Muscle layer of duodenum (tissue), 2 donors: Measurements from ENCODE around the gene RMC1.

Experiments
- H3K27ac ChIP-seq: one replicate; pipeline ENCODE4 v1.7.0; 2013; ENCODE audit warnings: mild to moderate bottlenecking, low read length
- H3K27me3 ChIP-seq: one replicate; pipeline ENCODE4 v1.7.0; 2013; ENCODE audit warnings: low read depth, mild to moderate bottlenecking, control low read depth, low read length
- H3K36me3 ChIP-seq, 2 donors: one replicate each; pipeline ENCODE4 v1.7.0; 2013; ENCODE audit warnings: low read length in 2 of 2, control low read depth in 1 of 2, mild to moderate bottlenecking in 1 of 2; ENCODE audit not compliant: insufficient read depth in 2 of 2, control insufficient read depth in 1 of 2
- H3K4me1 ChIP-seq, 2 donors: one replicate each; pipeline ENCODE4 v1.7.0; 2013; ENCODE audit warnings: low read length in 2 of 2, mild to moderate bottlenecking in 2 of 2, control low read depth in 1 of 2, moderate library complexity in 1 of 2; ENCODE audit not compliant: insufficient read depth in 2 of 2, control insufficient read depth in 1 of 2
- H3K4me3 ChIP-seq, 2 donors: one replicate each; pipeline ENCODE4 v1.7.0; 2013; ENCODE audit warnings: low read length in 2 of 2, low read depth in 1 of 2, mild to moderate bottlenecking in 1 of 2
- H3K9me3 ChIP-seq, 2 donors: one replicate each; pipeline ENCODE4 v1.7.0; 2013; ENCODE audit warnings: low read length in 2 of 2, control low read depth in 1 of 2, mild to moderate bottlenecking in 1 of 2; ENCODE audit not compliant: control insufficient read depth in 1 of 2
- donor health status: healthy.

Gene RMC1

DNA sequence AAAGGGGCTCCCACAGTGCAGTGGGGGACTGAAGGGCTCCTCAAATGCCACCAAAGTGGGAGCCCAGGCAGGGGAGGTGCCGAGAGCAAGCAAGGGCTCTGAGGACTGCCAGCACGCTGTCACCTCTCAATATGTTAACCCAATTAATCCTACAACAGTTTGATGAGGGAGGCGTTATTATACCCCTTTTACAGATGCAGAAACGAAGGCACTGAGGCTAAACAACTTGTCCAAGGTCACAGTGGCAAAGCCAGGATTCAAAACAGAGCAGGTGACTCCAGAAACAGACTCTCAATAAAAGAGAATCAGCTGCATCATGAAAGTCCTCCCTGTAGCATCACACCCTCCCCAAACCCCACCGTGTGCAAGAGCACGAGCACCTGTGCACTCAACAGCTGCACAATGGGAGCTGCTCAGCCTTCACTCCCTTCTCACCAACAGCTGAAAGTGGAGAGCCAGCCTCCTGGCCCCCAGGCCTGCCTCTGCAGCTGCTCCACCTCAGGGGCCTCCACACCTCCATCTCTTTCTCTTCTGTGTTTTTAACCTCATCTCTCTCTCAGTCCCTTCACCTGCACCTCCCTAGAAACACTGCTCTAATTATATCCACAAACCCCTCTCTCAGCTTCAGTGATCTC is 74.9 kb downstream of the RMC1 start:
- Histone ChIP-seq H3K4me1 (peaks cover 1 to 12% of the 10 kb centered on the region in 2 donors), H3K27ac (no peak overlapping the region)

DNA sequence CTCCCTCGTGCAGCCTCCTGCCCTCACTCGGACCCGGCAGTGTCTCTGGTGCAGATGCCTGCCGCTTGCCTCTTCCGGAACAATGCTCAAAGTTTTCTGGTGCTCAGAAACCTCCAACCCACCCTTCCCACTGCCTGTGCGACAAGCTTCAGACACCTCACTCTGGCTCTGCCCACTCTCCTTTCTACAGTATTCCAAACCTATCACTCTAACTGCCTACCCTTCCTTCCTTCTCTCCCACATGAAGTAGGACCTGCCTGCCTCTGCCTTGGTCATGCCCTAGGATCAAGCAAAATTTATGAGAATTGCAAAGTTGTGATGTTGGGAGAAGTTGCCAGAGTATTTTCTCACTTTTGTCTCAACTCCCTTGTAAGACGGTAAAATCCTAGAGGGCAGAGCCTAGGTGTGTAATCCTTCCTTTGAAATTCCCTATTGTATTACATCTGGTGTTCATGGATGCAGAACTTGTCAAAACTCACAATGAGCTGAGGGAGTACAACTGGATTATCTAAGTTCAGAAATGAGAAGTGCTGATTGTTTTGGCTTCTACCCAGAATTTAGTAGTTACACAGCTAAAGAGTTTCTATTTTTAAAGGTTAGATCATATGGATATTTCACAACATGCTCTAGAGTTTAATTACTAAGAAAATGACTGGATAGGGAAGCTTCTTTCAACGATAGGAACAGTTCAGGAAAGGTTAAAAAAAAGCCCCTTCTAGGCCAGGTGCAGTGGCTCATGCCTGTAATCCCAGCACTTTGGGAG is 75.8 kb downstream of the RMC1 start:
- no peaks in the 10 kb centered on the region for H3K27me3 ChIP-seq
- H3K4me1 ChIP-seq: peaks cover 5 to 18% of the 10 kb centered on the region in 2 donors
- peaks cover 0 to 5% of the 10 kb centered on the region in 2 donors for H3K36me3 ChIP-seq
- no peak overlapping the region for H3K4me3 ChIP-seq
- H3K9me3 ChIP-seq: no peaks in the 10 kb centered on the region
- H3K27ac ChIP-seq: no peak overlapping the region

More for the DNA sequence above, 74.9 kb downstream of the RMC1 start:
- Histone ChIP-seq H3K27me3 (no peaks in the 10 kb centered on the region), H3K36me3 (peaks cover 7 to 8% of the 10 kb centered on the region in 2 donors), H3K4me3 (no peak overlapping the region), H3K9me3 (no peaks in the 10 kb centered on the region)

DNA sequence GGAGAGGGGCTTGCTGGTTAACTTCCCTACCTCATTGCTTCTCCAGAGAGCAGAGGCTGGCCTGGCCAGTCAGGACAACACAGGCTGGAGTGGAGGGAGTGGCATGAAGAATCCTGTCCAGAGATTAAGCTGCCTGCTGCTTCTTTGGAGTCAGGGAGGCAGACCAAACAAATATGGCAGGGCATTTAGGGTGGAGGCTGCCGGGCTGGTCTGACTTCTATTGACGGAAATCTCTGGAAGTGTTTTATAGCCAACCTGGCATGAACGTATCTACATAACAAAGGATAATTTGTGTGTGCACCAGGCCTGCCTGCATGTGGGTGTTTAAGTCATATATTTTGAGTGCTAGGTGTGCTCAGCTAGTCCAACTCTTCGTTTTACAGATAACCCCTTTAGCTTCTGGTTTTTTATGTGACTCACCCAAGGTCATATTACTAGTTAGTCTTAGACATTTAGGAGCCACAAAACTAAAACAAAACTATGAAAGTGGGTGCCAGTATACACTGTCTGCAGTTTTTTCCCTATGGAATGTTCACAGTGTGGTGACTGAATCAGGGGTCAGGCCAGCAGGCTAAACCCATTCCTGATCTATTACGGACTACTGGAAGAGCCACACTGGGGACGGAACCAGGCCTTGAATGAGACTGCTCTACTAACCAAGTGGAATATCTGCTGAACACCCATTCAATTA is 77.5 kb downstream of the RMC1 start:
- Histone ChIP-seq H3K27me3 (no peaks in the 10 kb centered on the region), H3K36me3 (peaks cover 0 to 5% of the 10 kb centered on the region in 2 donors), H3K4me3 (no peak overlapping the region), H3K9me3 (no peaks in the 10 kb centered on the region), H3K4me1 (peaks cover 5 to 33% of the 10 kb centered on the region in 2 donors), H3K27ac (no peak overlapping the region)
